Neural crest cell (in vitro differentiated cells): ENCODE measurements around the gene CLASP1. TPM values are rescaled to one million over a fixed set of nuclear protein-coding genes. Genes with fewer than 3 reads are reported as not detected.

Experiments
- DNase-seq: peaks from one replicate; pipeline ENCODE4 v3.0.0; 2021; ENCODE audit warnings: low read depth, mixed read lengths, low spot score
- H3K27ac Mint-ChIP-seq: one replicate; pipeline ENCODE4 v1.8.0; 2021; ENCODE audit warnings: mild to moderate bottlenecking, mixed read lengths; ENCODE audit not compliant: unreplicated experiment
- H3K27me3 Mint-ChIP-seq: 2 replicates; pipeline ENCODE4 v1.8.0; 2021; ENCODE audit warnings: low read depth, mild to moderate bottlenecking, mixed read lengths
- H3K36me3 Mint-ChIP-seq: 2 replicates; pipeline ENCODE4 v1.8.0; 2021; ENCODE audit warnings: low read depth, mild to moderate bottlenecking, mixed read lengths
- H3K4me1 Mint-ChIP-seq: 2 replicates; pipeline ENCODE4 v1.8.0; 2021; ENCODE audit warnings: mixed read lengths
- H3K4me3 Mint-ChIP-seq: one replicate; pipeline ENCODE4 v1.8.0; 2021; ENCODE audit warnings: mild to moderate bottlenecking, mixed read lengths
- H3K9me3 Mint-ChIP-seq: 2 replicates; pipeline ENCODE4 v1.8.0; 2021; ENCODE audit warnings: mixed read lengths
- CTCF ChIP-seq: fragments of 200-600 bp; sonication (generic); conservative IDR thresholded peaks from 2 replicates; pipeline ENCODE4 v1.5.0; 2021; ENCODE audit warnings: antibody characterized with exemption, mild to moderate bottlenecking
- total RNA-seq: library from RNA; stranded (reverse); gene quantifications from 2 replicates; pipeline ENCODE4 v1.2.1, GENCODE V29; 2021

The CLASP1 gene
- total RNA-seq, 1 donor from 2014 or later: 95.8 TPM

GRCh38 chr2:121390082-121390692 lies 259.1 kb downstream of the CLASP1 start:
- Mint-ChIP-seq H3K4me3 (no peak overlapping the region), H3K27ac (no peak overlapping the region), H3K9me3 (no peaks in the 10 kb centered on the region), H3K4me1 (no peaks in the 10 kb centered on the region), H3K27me3 (no peaks in the 10 kb centered on the region), H3K36me3 (peaks cover 17% of the 10 kb centered on the region)
- TF ChIP-seq CTCF: no peak
- DNase-seq: no peak

GRCh38 chr2:121388371-121388770 lies 260.9 kb downstream of the CLASP1 start:
- no peak for DNase-seq
- Mint-ChIP-seq H3K4me1 (no peaks in the 10 kb centered on the region), H3K36me3 (peaks cover 17% of the 10 kb centered on the region), H3K4me3 (no peak overlapping the region), H3K27me3 (no peaks in the 10 kb centered on the region), H3K9me3 (no peaks in the 10 kb centered on the region), H3K27ac (no peak overlapping the region)
- no peak for TF ChIP-seq CTCF

GRCh38 chr2:121387591-121388325 lies 261.5 kb downstream of the CLASP1 start:
- Mint-ChIP-seq H3K27ac (no peak overlapping the region), H3K36me3 (peaks cover 21% of the 10 kb centered on the region), H3K4me3 (no peak overlapping the region), H3K9me3 (no peaks in the 10 kb centered on the region), H3K4me1 (no peaks in the 10 kb centered on the region), H3K27me3 (no peaks in the 10 kb centered on the region)
- DNase-seq: no peak
- no peak for TF ChIP-seq CTCF

GRCh38 chr2:121386707-121387106 lies 262.6 kb downstream of the CLASP1 start:
- Mint-ChIP-seq H3K9me3 (no peaks in the 10 kb centered on the region), H3K4me3 (no peak overlapping the region), H3K36me3 (peaks cover 31% of the 10 kb centered on the region), H3K27ac (no peak overlapping the region), H3K4me1 (no peaks in the 10 kb centered on the region), H3K27me3 (no peaks in the 10 kb centered on the region)
- no peak for DNase-seq
- TF ChIP-seq CTCF: no peak

GRCh38 chr2:121386102-121386501 lies 263.2 kb downstream of the CLASP1 start:
- no peak for TF ChIP-seq CTCF
- no peaks in the 10 kb centered on the region for H3K9me3 Mint-ChIP-seq
- no peak overlapping the region for H3K4me3 Mint-ChIP-seq
- H3K36me3 Mint-ChIP-seq: peaks cover 33% of the 10 kb centered on the region
- no peak overlapping the region for H3K27ac Mint-ChIP-seq
- H3K4me1 Mint-ChIP-seq: no peaks in the 10 kb centered on the region
- no peaks in the 10 kb centered on the region for H3K27me3 Mint-ChIP-seq
- DNase-seq: no peak
